Mucosa of descending colon (tissue), 3 donors: ENCODE results near the gene TIGD6. TPM values are rescaled to one million over a fixed set of nuclear protein-coding genes. Genes with fewer than 3 reads are reported as not detected.

Source experiments
- ATAC-seq: fragments of 200-7000 bp; cut with Tn5 transposase; one replicate; pipeline ENCODE4 v1.9.1; 2020; ENCODE audit warnings: mild to moderate bottlenecking, moderate library complexity
- DNase-seq, 3 donors: peaks; one replicate each; pipeline ENCODE4 v3.0.0-alpha.2; 2020
- H3K36me3 ChIP-seq: fragments of 200-600 bp; one replicate; pipeline ENCODE4 v1.8.0; 2021; ENCODE audit warnings: low read depth, mild to moderate bottlenecking
- H3K4me1 ChIP-seq: fragments of 200-600 bp; one replicate; pipeline ENCODE4 v1.8.0; 2021; ENCODE audit warnings: low read depth, mild to moderate bottlenecking
- H3K4me3 ChIP-seq: fragments of 200-600 bp; one replicate; pipeline ENCODE4 v1.8.0; 2021; ENCODE audit warnings: mild to moderate bottlenecking
- H3K9me3 ChIP-seq: fragments of 200-600 bp; one replicate; pipeline ENCODE4 v1.8.0; 2021; ENCODE audit warnings: mild to moderate bottlenecking
- CTCF ChIP-seq: fragments of 200-600 bp; IDR thresholded peaks from one replicate; pipeline ENCODE4 v1.8.0; 2022; ENCODE audit warnings: antibody characterized with exemption, mild to moderate bottlenecking
- intact Hi-C, 2 donors: fragments of 100-400 bp; cut with DNase I in 1 of 2; cut with micrococcal nuclease in 1 of 2; formaldehyde crosslinking; loops; one replicate each; pipeline versions ENCODE4 v1.11.0 to v1.11.1; 2022; cut with DNase I, micrococcal nuclease
- total RNA-seq, 3 donors: library from RNA; stranded (reverse); fragmentation: NEBNext Ultra II Directional in 2 of 3; extraction: Animal tissue kit (Norgen Biotek cat#: 25700) in 2 of 3; gene quantifications; one replicate each; pipeline versions ENCODE4 v1.2.1 to v1.2.4, GENCODE V29; 2021 to 2023
- donor health status: DM: no; HTN: no; CAD: no; lungs with moderate emphysema.
- donor health status: DM: no; HTN: no; CAD: no.
- donor health status: DM: no; HTN: yes; CAD: no.

The TIGD6 gene
- total RNA-seq, 3 donors from 2014 or later = 3.0 to 4.3 (median 4.2) TPM

GRCh38 chr5:150007050-150007449, 6.6 kb upstream of the TIGD6 start:
- TF ChIP-seq CTCF = no peak
- intact Hi-C loops = no loop called here
- Histone ChIP-seq H3K9me3 (no peaks in the 10 kb centered on the region), H3K4me1 (peaks cover 10% of the 10 kb centered on the region), H3K36me3 (no peaks in the 10 kb centered on the region), H3K4me3 (no peak overlapping the region)
- DNase-seq (no peak), ATAC-seq (no peak)

- H3K9me3 ChIP-seq = no peaks in the 10 kb centered on the region
- H3K4me3 ChIP-seq = no peak overlapping the region
- DNase-seq = no peak
- intact Hi-C loops = no loop called here
- no peak for ATAC-seq
- no peak for TF ChIP-seq CTCF
- H3K4me1 ChIP-seq = peaks cover 17% of the 10 kb centered on the region
- H3K36me3 ChIP-seq = no peaks in the 10 kb centered on the region
Measured at GRCh38 chr5:150006318-150006717, 5.9 kb upstream of the TIGD6 start.

GRCh38 chr5:150001660-150002486, 1.4 kb upstream of the TIGD6 start:
- ATAC-seq = peak; percentile 64
- H3K4me3 ChIP-seq = peak overlapping the region; percentile 78
- TF ChIP-seq CTCF = peak; percentile 53

GRCh38 chr5:150000990-150001659, 671 bp upstream of the TIGD6 start:
- ATAC-seq = peak; percentile 63
- DNase-seq = peak; percentile 49 to 80 (median 75)
- intact Hi-C loops = no loop called here
- Histone ChIP-seq H3K4me3 (peak overlapping the region; percentile 78), H3K9me3 (no peaks in the 10 kb centered on the region), H3K4me1 (peaks cover 37% of the 10 kb centered on the region), H3K36me3 (no peaks in the 10 kb centered on the region)
- no peak for TF ChIP-seq CTCF

More at GRCh38 chr5:150001660-150002486, 1.4 kb upstream of the TIGD6 start:
- H3K4me1 ChIP-seq = peaks cover 37% of the 10 kb centered on the region
- intact Hi-C loops = no loop called here
- no peaks in the 10 kb centered on the region for H3K9me3 ChIP-seq
- DNase-seq = peak in 2 of 3 donors; percentile 50 to 55
- no peaks in the 10 kb centered on the region for H3K36me3 ChIP-seq

- Histone ChIP-seq H3K4me1 (peaks cover 37% of the 10 kb centered on the region), H3K9me3 (no peaks in the 10 kb centered on the region), H3K36me3 (no peaks in the 10 kb centered on the region), H3K4me3 (peak overlapping the region; percentile 78)
- intact Hi-C loops = loop anchor here (10.0 kb wide), 2 partner anchors 165 to 365 kb away; no protein-coding TSS in a partner anchor
- no peak for TF ChIP-seq CTCF
- ATAC-seq (peak; percentile 57), DNase-seq (no peak)
Measured at GRCh38 chr5:149999866-150000255, 593 bp downstream of the TIGD6 start.
